Fibroblast of mammary gland (primary cell): ENCODE results near the gene NAA11.
A peak's percentile ranks its signal among the peaks of the same experiment; 100 is the strongest.

Experiments used
- DNase-seq: peaks from one replicate; pipeline ENCODE4 v3.0.0-alpha.2; 2010; ENCODE audit warnings: low read depth
- H3K4me3 ChIP-seq: 2 replicates; pipeline ENCODE4 v1.5.1; 2011; ENCODE audit warnings: low read depth, mild to moderate bottlenecking, low read length, moderate library complexity; ENCODE audit not compliant: control insufficient read depth
- CTCF ChIP-seq: conservative IDR thresholded peaks from 2 replicates; pipeline ENCODE4 v1.5.1; 2011; ENCODE audit warnings: low read depth, low read length, inconsistent platforms; ENCODE audit not compliant: control insufficient read depth, insufficient read depth

The NAA11 gene

GRCh38 chr4:79298484-79298883 lies 27.4 kb downstream of the NAA11 start:
- no peak for TF ChIP-seq CTCF
- no peak for DNase-seq
- H3K4me3 ChIP-seq: no peak overlapping the region

GRCh38 chr4:79298027-79298426 lies 27.8 kb downstream of the NAA11 start:
- no peak for DNase-seq
- no peak overlapping the region for H3K4me3 ChIP-seq
- TF ChIP-seq CTCF: no peak

GRCh38 chr4:79297479-79297878 lies 28.4 kb downstream of the NAA11 start:
- no peak for TF ChIP-seq CTCF
- H3K4me3 ChIP-seq: no peak overlapping the region
- DNase-seq: no peak

- no peak for DNase-seq
- TF ChIP-seq CTCF: no peak
- H3K4me3 ChIP-seq: no peak overlapping the region
These were observed 29.0 kb downstream of the NAA11 start for GRCh38 chr4:79296768-79297428.

- TF ChIP-seq CTCF: no peak
- no peak for DNase-seq
- H3K4me3 ChIP-seq: no peak overlapping the region
These were observed 30.8 kb downstream of the NAA11 start for GRCh38 chr4:79295086-79295485.

GRCh38 chr4:79294064-79294463 lies 31.8 kb downstream of the NAA11 start:
- peak; percentile 54 for DNase-seq
- no peak for TF ChIP-seq CTCF
- no peak overlapping the region for H3K4me3 ChIP-seq

- DNase-seq: no peak
- no peak overlapping the region for H3K4me3 ChIP-seq
- no peak for TF ChIP-seq CTCF
These were observed 33.9 kb downstream of the NAA11 start for GRCh38 chr4:79292008-79292407.
